HG02798 (cell line): ENCODE results near the gene GRID2IP.
"Not testable (repeated sequence)": the region's sequence is repeated elsewhere in the genome, so short reads cannot be mapped to it uniquely, and the experiment has no call there.

Source experiments
- ATAC-seq: cut with Tn5 transposase; IDR thresholded peaks from one replicate; pipeline ENCODE4 v1.9.1; 2021; ENCODE audit warnings: mild to moderate bottlenecking; ENCODE audit not compliant: unreplicated experiment, poor library complexity

The GRID2IP gene

DNA sequence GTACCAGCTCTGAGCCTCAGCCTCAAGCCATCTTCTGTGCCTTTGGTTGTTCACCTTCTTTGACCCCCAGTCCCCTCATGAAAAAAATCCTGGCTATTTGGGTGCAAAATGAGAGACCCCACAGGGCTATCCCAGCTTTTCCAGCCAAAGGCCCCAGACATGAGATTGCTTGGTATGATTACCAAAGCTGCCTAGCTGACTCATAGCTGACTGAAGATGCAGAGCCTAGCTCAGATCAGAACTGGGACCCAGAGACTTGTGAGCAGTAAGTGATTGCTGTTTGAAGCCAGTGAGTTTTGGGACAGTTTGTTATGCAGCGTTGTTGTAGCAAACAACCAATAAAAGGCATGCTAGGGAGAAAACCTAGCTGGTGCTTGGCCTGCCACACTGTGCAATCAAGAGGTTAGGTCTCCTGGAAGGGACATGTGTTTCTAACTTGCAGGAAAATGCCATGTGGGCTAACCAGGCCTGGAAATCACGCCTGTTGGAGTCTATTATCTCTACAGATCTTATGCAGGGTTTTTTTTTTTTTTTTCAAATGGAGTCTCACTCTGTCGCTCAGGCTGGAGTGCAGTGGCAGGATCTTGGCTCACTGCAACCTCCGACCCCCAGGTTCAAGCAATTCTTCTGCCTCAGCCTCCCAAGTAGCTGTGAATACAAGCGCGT lies 55.5 kb downstream of the GRID2IP start:
- ATAC-seq, result no peak

DNA sequence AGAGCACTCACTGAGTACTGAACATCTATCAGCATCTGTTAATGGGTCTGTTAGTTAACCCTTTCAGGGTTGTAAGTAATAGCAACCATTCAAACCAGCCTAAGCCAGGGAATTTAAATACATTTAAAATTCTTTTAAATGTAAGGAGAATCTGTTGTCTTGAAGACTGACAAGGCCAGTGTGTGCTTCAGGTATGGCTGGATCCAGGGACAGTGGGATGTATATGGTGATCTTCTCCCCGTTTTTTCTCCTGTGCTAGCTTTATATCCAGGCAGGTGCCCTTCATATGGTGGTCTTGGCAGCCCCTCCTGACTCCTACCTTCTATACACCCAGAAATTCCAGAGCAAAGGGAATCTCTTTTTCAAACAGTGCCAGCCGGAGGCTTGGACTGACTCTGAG lies 56.9 kb downstream of the GRID2IP start:
- ATAC-seq, result no peak

GRCh38 chr7:6491194-6491593 lies 60.1 kb downstream of the GRID2IP start:
- no peak for ATAC-seq

- ATAC-seq, result no peak
These were observed 61.6 kb downstream of the GRID2IP start for GRCh38 chr7:6489612-6490011.

DNA sequence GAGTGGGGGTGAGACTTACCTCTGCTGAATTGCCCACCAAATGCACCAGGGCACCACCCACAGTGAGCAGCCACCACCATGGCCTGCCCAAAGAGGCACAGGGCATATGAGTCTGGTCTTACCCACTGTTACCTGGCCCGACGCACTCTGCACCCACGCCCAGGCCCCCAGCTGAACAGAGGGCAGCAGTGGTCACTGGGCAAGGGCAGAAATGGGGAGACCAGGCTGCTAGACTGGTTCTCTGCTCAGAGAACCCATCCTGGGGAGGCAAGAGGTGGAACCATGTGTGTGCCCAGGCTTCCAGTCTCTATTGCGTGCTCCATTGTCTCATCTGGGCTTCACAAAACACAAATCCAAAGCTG lies 64.1 kb downstream of the GRID2IP start:
- no peak for ATAC-seq

GRCh38 chr7:6486438-6487183 lies 64.7 kb downstream of the GRID2IP start:
- ATAC-seq, result no peak

GRCh38 chr7:6482743-6483119 lies 68.5 kb downstream of the GRID2IP start:
- no peak for ATAC-seq

DNA sequence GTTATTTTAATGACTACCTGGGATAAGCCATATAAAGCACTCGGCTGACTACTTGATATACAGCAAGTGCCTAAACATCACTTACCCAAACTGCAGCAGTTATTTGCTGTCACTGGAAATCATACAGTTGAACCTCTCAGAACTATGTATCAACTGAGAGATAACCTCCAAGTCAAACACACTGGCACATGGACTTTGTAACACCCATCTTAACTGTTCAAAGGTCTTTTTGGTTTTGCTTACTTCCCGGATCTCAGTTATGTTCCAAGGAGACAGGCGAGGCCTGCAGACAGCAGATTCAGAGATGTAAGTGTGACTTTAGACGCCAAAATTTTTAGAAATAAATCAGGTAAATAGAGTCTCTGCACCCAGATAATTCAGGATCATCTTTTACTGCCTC lies 69.0 kb downstream of the GRID2IP start:
- no peak for ATAC-seq

DNA sequence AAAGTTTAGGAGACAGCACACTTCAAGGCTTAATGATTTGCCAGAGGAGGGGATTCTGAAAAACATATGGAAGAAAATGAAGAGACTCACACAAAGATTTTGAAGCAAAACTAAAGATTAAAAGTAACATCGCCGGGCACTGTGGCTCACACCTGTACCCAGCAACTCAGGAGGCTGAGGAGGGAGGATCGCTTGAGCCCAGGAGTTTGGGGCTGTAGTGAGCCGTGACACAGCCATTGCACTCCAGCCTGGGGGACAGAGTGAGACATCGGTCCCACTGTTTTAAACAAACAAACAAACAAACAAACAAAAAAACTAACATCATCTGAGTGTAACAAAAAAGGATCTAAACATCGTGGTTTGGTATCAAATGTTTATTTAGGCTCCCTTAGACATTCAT lies 69.8 kb downstream of the GRID2IP start:
- ATAC-seq, result no peak

DNA sequence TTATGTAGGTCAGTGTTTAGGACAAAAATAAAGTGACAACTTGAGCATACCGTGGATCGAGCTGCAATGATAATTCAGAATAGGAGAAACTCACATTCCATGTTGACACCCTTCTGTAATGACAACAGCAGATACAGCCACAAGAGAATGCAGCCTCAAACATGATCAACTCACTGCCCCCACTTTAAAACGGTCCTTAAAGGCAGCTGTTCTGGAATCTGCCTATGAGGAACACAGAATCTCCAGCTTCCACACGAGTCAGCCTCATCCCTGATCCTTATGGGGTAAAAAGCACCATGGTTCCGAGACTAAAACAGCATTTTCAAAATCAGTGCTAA lies 71.0 kb downstream of the GRID2IP start:
- no peak for ATAC-seq

GRCh38 chr7:6479067-6479466 lies 72.2 kb downstream of the GRID2IP start:
- ATAC-seq, result no peak

DNA sequence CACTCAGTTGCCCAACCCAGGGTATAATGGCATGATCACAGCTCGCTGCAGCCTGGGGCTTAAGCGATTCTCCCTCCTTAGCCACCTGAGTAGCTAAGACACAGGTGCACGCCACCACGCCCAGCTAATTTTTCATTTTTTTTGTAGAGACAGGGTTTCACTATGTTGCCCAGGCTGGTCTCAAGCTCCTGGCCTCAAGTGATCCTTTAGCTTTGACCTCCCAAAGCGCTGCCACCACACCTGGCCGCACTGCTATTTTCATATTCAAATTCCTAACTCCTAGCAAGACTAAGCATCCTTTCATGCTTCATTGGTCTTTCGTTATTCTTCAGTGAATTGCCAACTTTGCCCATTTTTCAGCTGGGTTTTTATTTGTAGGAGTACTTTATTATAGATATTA lies 73.1 kb downstream of the GRID2IP start:
- no peak for ATAC-seq

DNA sequence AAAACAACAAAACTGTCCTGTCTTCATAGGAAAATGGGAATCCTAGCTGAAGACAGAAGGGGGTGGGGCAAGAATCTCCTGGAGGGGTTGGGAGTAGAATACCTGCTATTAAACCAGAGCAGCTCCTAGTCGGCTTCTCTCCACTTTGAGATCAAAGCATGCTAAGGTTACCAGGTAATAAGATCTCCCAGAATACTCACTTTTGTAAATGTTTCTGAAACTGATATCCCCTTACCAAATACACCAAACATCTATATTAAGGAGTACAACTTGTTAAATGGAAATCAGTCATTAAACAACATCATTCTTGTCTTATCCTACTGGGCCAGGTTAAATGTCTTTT lies 74.0 kb downstream of the GRID2IP start:
- ATAC-seq, result no peak

DNA sequence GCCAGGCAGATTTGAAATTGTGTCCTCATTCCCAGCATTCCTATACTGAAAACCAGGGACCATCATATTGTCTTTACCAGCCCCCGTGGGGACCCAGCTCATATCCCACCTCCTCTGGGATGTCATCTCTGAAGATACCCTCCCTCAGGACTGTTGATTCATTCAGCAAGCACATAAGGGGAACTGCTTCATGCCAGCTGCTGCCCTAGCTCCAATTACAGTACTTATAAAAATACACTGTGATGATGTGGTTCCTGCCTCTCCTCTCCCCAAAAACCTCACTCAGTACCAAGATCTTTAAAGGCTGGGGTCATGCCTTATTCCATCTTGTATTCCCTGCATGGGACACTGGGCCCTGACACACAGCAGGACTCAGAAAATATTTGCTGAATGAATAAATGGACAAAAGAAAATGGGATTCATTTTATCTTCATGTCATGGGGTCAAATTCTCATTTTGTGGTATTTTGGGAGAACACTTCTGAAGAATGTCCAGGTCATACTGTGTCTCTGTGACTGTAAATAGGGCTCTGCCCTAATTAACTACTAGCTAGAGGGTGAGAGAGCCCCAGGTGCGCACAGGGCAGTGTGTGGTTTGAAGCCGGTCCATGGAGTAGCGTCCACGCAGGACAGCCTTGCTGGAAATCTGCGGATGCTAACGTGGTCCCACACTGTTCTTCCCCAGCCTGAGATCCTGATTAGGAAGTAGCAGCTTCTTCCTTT lies 74.5 kb downstream of the GRID2IP start:
- ATAC-seq, result no peak

DNA sequence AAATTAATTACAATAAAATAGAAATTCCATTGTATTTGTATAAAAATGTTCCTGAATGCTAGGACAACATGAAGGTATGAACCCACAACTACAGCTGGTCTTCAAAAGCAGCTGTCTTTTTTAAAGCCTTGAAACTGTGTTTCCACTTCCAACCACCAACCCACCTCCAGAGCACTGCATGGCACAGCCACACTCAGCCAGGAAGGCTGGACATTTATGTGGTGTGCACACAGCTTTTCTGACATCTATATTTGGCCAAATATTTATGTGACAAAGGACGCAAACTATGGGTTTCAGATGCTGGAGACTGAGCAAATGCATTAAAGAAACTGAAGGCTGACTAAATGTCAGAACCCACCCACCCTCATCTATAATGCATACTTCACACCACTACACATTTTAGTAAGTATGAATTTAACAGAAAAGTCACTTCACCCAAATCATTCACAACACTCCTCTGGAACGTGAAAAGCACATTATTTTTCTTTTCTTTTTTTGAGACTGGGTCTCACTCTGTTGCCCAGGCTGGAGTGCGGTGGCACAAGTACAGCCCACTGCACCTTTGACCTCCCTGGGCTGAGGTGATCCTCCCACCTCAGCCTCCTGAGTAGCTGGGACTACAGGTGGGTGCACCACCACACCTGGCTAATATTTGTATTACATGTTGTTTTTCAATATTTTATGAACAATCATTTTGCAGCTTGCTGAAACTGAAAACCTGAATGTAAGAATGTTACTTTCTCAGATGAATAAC lies 75.7 kb downstream of the GRID2IP start:
- no peak for ATAC-seq

DNA sequence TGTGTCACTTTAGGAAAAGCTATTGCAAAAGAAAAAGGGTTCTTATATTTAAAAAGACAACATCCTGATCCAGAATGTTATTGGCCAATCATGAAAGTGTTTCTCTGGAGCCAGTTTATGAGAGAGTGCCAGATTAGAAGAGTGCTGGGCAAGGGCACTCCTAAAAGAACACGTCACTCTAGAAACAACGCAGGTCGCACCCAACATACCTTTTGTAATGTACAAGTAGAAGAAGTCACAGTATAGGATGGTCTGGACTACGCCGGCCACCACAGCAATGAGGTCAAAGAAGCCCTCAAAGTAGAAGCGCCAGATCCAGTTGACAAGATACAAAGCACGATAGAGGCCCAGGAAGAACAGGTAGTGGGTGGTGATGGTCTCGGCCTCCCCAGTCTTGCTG lies 85.4 kb downstream of the GRID2IP start:
- ATAC-seq, result no peak

GRCh38 chr7:6463609-6464008 lies 87.7 kb downstream of the GRID2IP start:
- ATAC-seq, result not testable (repeated sequence)

DNA sequence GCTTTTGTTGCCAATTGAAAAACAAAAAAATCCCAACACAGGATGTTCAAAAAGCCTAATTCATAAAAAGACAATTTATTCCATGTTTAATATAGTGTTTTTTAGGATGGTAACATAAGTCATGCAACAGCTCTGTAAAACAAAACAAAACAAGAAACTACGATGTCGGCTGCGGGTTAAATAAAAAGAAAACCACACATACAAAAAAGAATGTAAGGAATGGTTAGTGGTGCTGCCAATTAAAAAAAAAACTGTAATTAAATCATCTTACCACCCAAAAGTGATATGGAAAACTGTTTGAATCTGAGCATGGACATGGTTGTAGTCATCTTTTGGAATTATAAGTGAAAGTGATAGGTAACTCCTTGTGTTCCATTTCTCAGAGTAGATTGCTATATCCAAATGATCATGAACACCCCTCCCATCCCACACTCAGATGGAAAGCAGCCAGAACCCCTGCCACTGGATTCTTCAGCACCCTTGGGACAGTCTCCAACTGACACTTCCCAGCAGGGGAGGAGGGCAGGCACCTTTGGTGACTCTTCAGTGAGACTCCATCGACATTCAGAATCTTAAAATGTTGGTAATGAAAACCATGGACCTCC lies 89.2 kb downstream of the GRID2IP start:
- no peak for ATAC-seq

- ATAC-seq, result no peak
These were observed 90.2 kb downstream of the GRID2IP start for GRCh38 chr7:6460990-6461584.

DNA sequence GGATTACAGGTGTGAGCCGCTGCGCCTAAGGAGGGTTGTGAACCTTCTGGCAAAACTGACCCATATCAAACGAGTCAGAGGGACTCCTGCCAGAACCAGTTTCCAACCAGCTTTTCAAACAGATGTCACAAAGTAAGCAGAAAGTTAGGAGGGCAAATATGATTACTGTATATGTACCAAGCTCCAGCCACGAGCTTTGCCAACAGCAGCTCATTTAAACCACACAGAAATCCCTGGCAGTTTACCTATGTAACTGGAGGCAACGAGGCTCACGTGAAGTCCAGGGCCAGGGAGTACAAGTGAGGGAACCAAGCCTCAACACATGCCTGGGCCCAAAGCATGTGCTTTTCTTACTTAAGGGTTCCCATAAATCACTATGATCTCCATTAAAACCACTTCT lies 91.0 kb downstream of the GRID2IP start:
- ATAC-seq, result no peak
